Gastrocnemius medialis (tissue), 4 donors: ENCODE measurements around the gene TMEM91.

Experiments
- CTCF ChIP-seq, 5 experiments: fragments of 450-650 bp in 3 of 5; fragments of 200-600 bp in 2 of 5; sonication (generic) in 2 of 5; IDR thresholded peaks in 4 of 5; conservative IDR thresholded peaks in 1 of 5; 1 replicate in 4 of 5; 2 replicates in 1 of 5; pipeline ENCODE4 v1.5.1; 2016 to 2019; ENCODE audit warnings: antibody characterized with exemption in 5 of 5, mild to moderate bottlenecking in 3 of 5, moderate library complexity in 3 of 5
- POLR2A ChIP-seq, 2 donors: fragments of 450-650 bp; IDR thresholded peaks; one replicate each; pipeline ENCODE4 v1.6.1; 2017; ENCODE audit warnings: antibody characterized with exemption in 2 of 2, mild to moderate bottlenecking in 2 of 2, moderate library complexity in 2 of 2

- TF ChIP-seq CTCF (IDR thresholded peaks at IDR 0.05 in 4 of 5, conservative IDR thresholded peaks at IDR 0.05 in 1 of 5) (no peak), POLR2A (IDR thresholded peaks at IDR 0.05) (no peak)
These were observed 36.4 kb upstream of the TMEM91 start for GRCh38 chr19:41339936-41340335.
